Stimulated activated CD8-positive, alpha-beta memory T cell treated with anti-CD3 and anti-CD28 coated beads, Interleukin-7, amount 100 ng/mL, for 24 hours (primary cell): ENCODE measurements around the gene CYB5RL.
"Not testable (repeated sequence)": the region's sequence is repeated elsewhere in the genome, so short reads cannot be mapped to it uniquely, and the experiment has no call there.

Source experiments
- DNase-seq: peaks from one replicate; pipeline ENCODE4 v3.0.0-alpha.2; 2020; ENCODE audit warnings: low read depth

Gene CYB5RL

GRCh38 chr1:54199765-54200518 is at the start of gene CYB5RL, which contains the start of gene MRPL37:
Gene CYB5RL (minus strand): TSS chr1:54200030. CDS start chr1:54195616, 4,414 bp downstream.
Gene MRPL37 (plus strand): TSS chr1:54200167. CDS start chr1:54200244, 77 bp downstream.
- DNase-seq = peak; percentile 72

GRCh38 chr1:54248966-54249365 is 49.1 kb upstream of the CYB5RL start:
- DNase-seq = no peak

GRCh38 chr1:54247863-54248515 is 48.2 kb upstream of the CYB5RL start:
- no peak for DNase-seq

GRCh38 chr1:54246116-54246721 is 46.4 kb upstream of the CYB5RL start:
- no peak for DNase-seq

GRCh38 chr1:54245501-54245900 is 45.7 kb upstream of the CYB5RL start:
- DNase-seq = no peak

- DNase-seq = no peak
These were observed 44.8 kb upstream of the CYB5RL start for GRCh38 chr1:54244655-54245054.

GRCh38 chr1:54243022-54243421 is 43.2 kb upstream of the CYB5RL start:
- no peak for DNase-seq

GRCh38 chr1:54241364-54241763 is 41.5 kb upstream of the CYB5RL start:
- DNase-seq = no peak

GRCh38 chr1:54240741-54241335 is 41.0 kb upstream of the CYB5RL start:
- DNase-seq = no peak

- no peak for DNase-seq
These were observed 39.8 kb upstream of the CYB5RL start for GRCh38 chr1:54239631-54240031.

GRCh38 chr1:54239035-54239383 is 39.2 kb upstream of the CYB5RL start:
- DNase-seq = no peak

GRCh38 chr1:54238353-54239034 is 38.7 kb upstream of the CYB5RL start:
- no peak for DNase-seq

GRCh38 chr1:54237586-54237985 is 37.8 kb upstream of the CYB5RL start:
- no peak for DNase-seq

GRCh38 chr1:54234284-54234683 is 34.5 kb upstream of the CYB5RL start:
- no peak for DNase-seq

GRCh38 chr1:54233196-54233595 is 33.4 kb upstream of the CYB5RL start:
- DNase-seq = not testable (repeated sequence)

GRCh38 chr1:54230507-54231339 is 30.9 kb upstream of the CYB5RL start:
- no peak for DNase-seq

GRCh38 chr1:54229281-54229891 is 29.6 kb upstream of the CYB5RL start:
- no peak for DNase-seq

- no peak for DNase-seq
These were observed 28.8 kb upstream of the CYB5RL start for GRCh38 chr1:54228638-54229079.

- DNase-seq = no peak
These were observed 28.1 kb upstream of the CYB5RL start for GRCh38 chr1:54227891-54228310.

- no peak for DNase-seq
These were observed 27.3 kb upstream of the CYB5RL start for GRCh38 chr1:54227091-54227602.
